Neutrophil (primary cell): Measurements from ENCODE around the gene RBM34.
"Not testable (repeated sequence)": the region's sequence is repeated elsewhere in the genome, so short reads cannot be mapped to it uniquely, and the experiment has no call there.

Source experiments
- H3K27ac ChIP-seq: fragments of 200-600 bp; sonication (generic); 2 replicates; pipeline ENCODE4 v1.5.1; 2016; ENCODE audit warnings: mild to moderate bottlenecking, moderate library complexity
- H3K27me3 ChIP-seq: fragments of 200-600 bp; sonication (generic); 2 replicates; pipeline ENCODE4 v1.6.0; 2016; ENCODE audit warnings: mild to moderate bottlenecking
- H3K36me3 ChIP-seq: fragments of 200-600 bp; sonication (generic); 2 replicates; pipeline ENCODE4 v1.5.1; 2017
- H3K4me1 ChIP-seq, 2 experiments: fragments of 200-600 bp in 1 of 2; sonication (generic) in 1 of 2; 1 replicate in 1 of 2; 2 replicates in 1 of 2; pipeline versions ENCODE4 v1.5.1 to v1.6.1; 2013 to 2016; ENCODE audit warnings: low read depth in 1 of 2, low read length in 1 of 2, mild to moderate bottlenecking in 1 of 2, moderate library complexity in 1 of 2; ENCODE audit not compliant: control insufficient read depth in 1 of 2, insufficient read depth in 1 of 2
- H3K4me3 ChIP-seq, 2 experiments: fragments of 200-600 bp in 1 of 2; sonication (generic) in 1 of 2; 1 replicate in 1 of 2; 2 replicates in 1 of 2; pipeline ENCODE4 v1.5.1; 2013 to 2016; ENCODE audit warnings: low read depth in 1 of 2, low read length in 1 of 2, mild to moderate bottlenecking in 1 of 2, moderate library complexity in 1 of 2
- H3K9me3 ChIP-seq: fragments of 200-600 bp; sonication (generic); 2 replicates; pipeline ENCODE4 v1.5.1; 2016
- CTCF ChIP-seq: fragments of 200-600 bp; sonication (generic); IDR thresholded peaks from 2 replicates; pipeline ENCODE4 v1.5.1; 2016; ENCODE audit warnings: antibody characterized with exemption

RBM34 gene

GRCh38 chr1:235098991-235099390 is 62.1 kb downstream of the RBM34 start:
- H3K9me3 ChIP-seq = no peaks in the 10 kb centered on the region
- no peak for TF ChIP-seq CTCF

GRCh38 chr1:235098547-235098946 is 62.5 kb downstream of the RBM34 start:
- Histone ChIP-seq H3K4me1 (peaks cover 2 to 3% of the 10 kb centered on the region in 2 experiments), H3K9me3 (no peaks in the 10 kb centered on the region), H3K4me3 (no peak overlapping the region), H3K36me3 (no peaks in the 10 kb centered on the region), H3K27me3 (peaks cover 13% of the 10 kb centered on the region), H3K27ac (no peak overlapping the region)
- no peak for TF ChIP-seq CTCF

More at GRCh38 chr1:235098991-235099390, 62.1 kb downstream of the RBM34 start:
- Histone ChIP-seq H3K4me3 (no peak overlapping the region), H3K36me3 (no peaks in the 10 kb centered on the region), H3K27me3 (peaks cover 13% of the 10 kb centered on the region), H3K27ac (no peak overlapping the region), H3K4me1 (peaks cover 0 to 1% of the 10 kb centered on the region in 2 experiments)

- not testable (repeated sequence) for H3K4me3 ChIP-seq, H3K9me3 ChIP-seq, H3K27me3 ChIP-seq, H3K27ac ChIP-seq, H3K36me3 ChIP-seq, H3K4me1 ChIP-seq
Observed at GRCh38 chr1:235097501-235097900, 63.5 kb downstream of the RBM34 start.

GRCh38 chr1:235095938-235096562 is 65.0 kb downstream of the RBM34 start:
- Histone ChIP-seq H3K4me3 (no peak overlapping the region), H3K27me3 (no peaks in the 10 kb centered on the region), H3K36me3 (no peaks in the 10 kb centered on the region), H3K9me3 (no peaks in the 10 kb centered on the region), H3K27ac (no peak overlapping the region), H3K4me1 (peaks cover 4 to 9% of the 10 kb centered on the region in 2 experiments)
- no peak for TF ChIP-seq CTCF

- no peak overlapping the region for H3K27ac ChIP-seq
- no peaks in the 10 kb centered on the region for H3K9me3 ChIP-seq
- peak; percentile 96 for TF ChIP-seq CTCF
- H3K27me3 ChIP-seq = no peaks in the 10 kb centered on the region
- H3K4me1 ChIP-seq = peaks cover 4 to 9% of the 10 kb centered on the region in 2 experiments
- no peaks in the 10 kb centered on the region for H3K36me3 ChIP-seq
- no peak overlapping the region for H3K4me3 ChIP-seq
Observed at GRCh38 chr1:235093696-235094592, 67.1 kb downstream of the RBM34 start.
